ENCODE data around the gene COIL. TPM values are rescaled to one million over a fixed set of nuclear protein-coding genes. Genes with fewer than 3 reads are reported as not detected.

The COIL gene
- total and polyA plus RNA-seq, 9 of the 15 experiments (the other 6 are each of a cell fraction or from before 2014, with no cell fraction given), result 23.9 to 41.3 (median 28.7) TPM

- TF ChIP-seq SFPQ (IDR thresholded peaks at IDR 0.05; ENCODE audit: low read depth, low read length) (no peak), ZNF707 (CRISPR knock-in tag; conservative IDR thresholded peaks at IDR 0.05) (no peak), RNF2 (IDR thresholded peaks at IDR 0.05) (no peak), BMI1 (IDR thresholded peaks at IDR 0.05; ENCODE audit: low read length) (no peak), SIN3A (IDR thresholded peaks at IDR 0.05; ENCODE audit: borderline replicate concordance in 2 of 2, control insufficient read depth in 1 of 2, low read depth in 2 of 2, low read length in 2 of 2) (no peak), MCM2 (IDR thresholded peaks at IDR 0.05; ENCODE audit: low read depth) (no peak), MBD2 (IDR thresholded peaks at IDR 0.05; ENCODE audit: borderline replicate concordance, low read depth) (no peak), SMAD2 (IDR thresholded peaks at IDR 0.05; ENCODE audit: low read depth, low read length) (no peak), CAMTA2 (CRISPR knock-in tag; conservative IDR thresholded peaks at IDR 0.05) (no peak), ZHX1 (conservative IDR thresholded peaks at IDR 0.05; ENCODE audit: low read length) (no peak), MYC (IDR thresholded peaks at IDR 0.05; ENCODE audit: low read depth, low read length) (0 out of 2 replicates have a peak, but pooled peaks have one; percentile 29), MYC (CRISPR knock-in tag; IDR thresholded peaks at IDR 0.05; ENCODE audit: borderline replicate concordance, low read depth) (no peak), ZNF133 (CRISPR knock-in tag; IDR thresholded peaks at IDR 0.05) (no peak), MED1 (CRISPR knock-in tag; IDR thresholded peaks at IDR 0.05; ENCODE audit: borderline replicate concordance) (no peak), MYBL2 (IDR thresholded peaks at IDR 0.05; ENCODE audit: low read depth) (no peak), MYBL2 (CRISPR knock-in tag; IDR thresholded peaks at IDR 0.05; ENCODE audit: borderline replicate concordance) (no peak), TEAD4 (IDR thresholded peaks at IDR 0.05; ENCODE audit: low read length) (no peak), TEAD4 (CRISPR knock-in tag; IDR thresholded peaks at IDR 0.05; ENCODE audit: borderline replicate concordance) (no peak), HNRNPLL (IDR thresholded peaks at IDR 0.05; ENCODE audit: low read depth, low read length, poor library complexity, severe bottlenecking) (no peak), ZNF431 (CRISPR knock-in tag; IDR thresholded peaks at IDR 0.05) (no peak), CTCF (IDR thresholded peaks at IDR 0.05 in 2 of 3, conservative IDR thresholded peaks at IDR 0.05 in 1 of 3; ENCODE audit: insufficient read depth in 2 of 3, low read depth in 1 of 3, low read length in 3 of 3) (peak; percentile 78 to 83 (median 81)), ZNF76 (CRISPR knock-in tag; IDR thresholded peaks at IDR 0.05; ENCODE audit: borderline replicate concordance) (no peak)
These were observed 49.0 kb upstream of the COIL start (continued) for GRCh38 chr17:57009737-57010445.
